GM12878 (cell line): Measurements from ENCODE around the gene WDR59. TPM values are rescaled to one million over a fixed set of nuclear protein-coding genes. Genes with fewer than 3 reads are reported as not detected.

Source experiments
- polyA plus RNA-seq, 11 experiments: library from polyadenylated mRNA; depleted of rRNA in 4 of 11; unstranded in 6 of 11; stranded (reverse) in 5 of 11; fragments of >200 nt; fragmentation: Nextera tagmentation in 4 of 11; fragmentation: Illumina TruSeq in 1 of 11; extraction: Ambion mirVana in 4 of 11; extraction: Trizol in 1 of 11; gene quantifications; 1 replicate in 1 of 11; 2 replicates in 10 of 11; pipeline versions ENCODE4 v1.2.1 to v1.2.3, GENCODE V29; 2011 to 2016; ENCODE audit warnings: inconsistent platforms in 2 of 11, missing spikeins in 2 of 11, low read depth in 1 of 11
- total RNA-seq, 4 experiments: library from RNA; depleted of rRNA in 3 of 4; stranded (reverse); fragments of >200 nt in 3 of 4; fragmentation: Illumina TruSeq in 1 of 4; extraction: Trizol in 1 of 4; gene quantifications; 2 replicates each; pipeline versions ENCODE4 v1.2.1 to v1.2.3, GENCODE V29; 2013 to 2021

WDR59 gene
- total and polyA plus RNA-seq, 10 of the 15 experiments (the other 5 are each of a cell fraction or from before 2014, with no cell fraction given): 9.7 to 78.4 (median 24.5) TPM

Other genes starting within 250 kb of the WDR59 start
- gene FA2H, start 210.3 kb downstream of the WDR59 start, total RNA-seq (2014; rRNA removed): 0.05 and 0.73 TPM in 2 replicates
- 0.18 and 0.60 TPM in 2 replicates for gene FA2H, start 210.3 kb downstream of the WDR59 start, total RNA-seq (2014; rRNA removed; fragmentation: Illumina TruSeq; extraction: Trizol)
- gene FA2H, start 210.3 kb downstream of the WDR59 start, total RNA-seq (2021): 0.27 and 0.38 TPM in 2 replicates
- gene FA2H, start 210.3 kb downstream of the WDR59 start, polyA plus RNA-seq (2011; rRNA removed): 0.54 and 0.61 TPM in 2 replicates
- gene FA2H, start 210.3 kb downstream of the WDR59 start, polyA plus RNA-seq (2014; fragmentation: Illumina TruSeq; extraction: Trizol): 0.66 and 16.7 TPM in 2 replicates
- under 1 TPM in 1 of 2 experiments, not detected in 1; 0.05 TPM for gene FA2H, start 210.3 kb downstream of the WDR59 start, polyA plus RNA-seq (2014; fragmentation: Nextera tagmentation; extraction: Ambion mirVana)
- gene FA2H, start 210.3 kb downstream of the WDR59 start, polyA plus RNA-seq (2014; rRNA removed): 0.08 and 0.51 TPM in 2 replicates
- not detected for gene FA2H, start 210.3 kb downstream of the WDR59 start, polyA plus RNA-seq (2016; fragmentation: Nextera tagmentation; extraction: Ambion mirVana)
- 15.6 and 16.3 TPM in 2 replicates for gene ZNRF1, start 13.9 kb upstream of the WDR59 start, total RNA-seq (2014; rRNA removed)
- 6.1 and 7.1 TPM in 2 replicates for gene ZNRF1, start 13.9 kb upstream of the WDR59 start, total RNA-seq (2014; rRNA removed; fragmentation: Illumina TruSeq; extraction: Trizol)
- 24.2 and 25.9 TPM in 2 replicates for gene ZNRF1, start 13.9 kb upstream of the WDR59 start, total RNA-seq (2021)
- gene ZNRF1, start 13.9 kb upstream of the WDR59 start, polyA plus RNA-seq (2011; rRNA removed): 12.1 and 19.7 TPM in 2 replicates
- 7.8 and 14.4 TPM in 2 replicates for gene ZNRF1, start 13.9 kb upstream of the WDR59 start, polyA plus RNA-seq (2014; fragmentation: Illumina TruSeq; extraction: Trizol)
- 10 to 100 TPM; 12.0 to 14.2 TPM for gene ZNRF1, start 13.9 kb upstream of the WDR59 start, polyA plus RNA-seq (2014; fragmentation: Nextera tagmentation; extraction: Ambion mirVana)
- gene ZNRF1, start 13.9 kb upstream of the WDR59 start, polyA plus RNA-seq (2014; rRNA removed): 23.0 and 26.4 TPM in 2 replicates
- gene ZNRF1, start 13.9 kb upstream of the WDR59 start, polyA plus RNA-seq (2016; fragmentation: Nextera tagmentation; extraction: Ambion mirVana): 1 to 10 TPM; 5.8 to 6.7 TPM
- not detected in 2 replicates for gene LDHD, start 131.7 kb upstream of the WDR59 start, total RNA-seq (2014; rRNA removed)
- gene LDHD, start 131.7 kb upstream of the WDR59 start, total RNA-seq (2014; rRNA removed; fragmentation: Illumina TruSeq; extraction: Trizol): not detected in 2 replicates
- gene LDHD, start 131.7 kb upstream of the WDR59 start, total RNA-seq (2021): 0.10 TPM in 1 of 2 replicates, not detected in the other
- gene LDHD, start 131.7 kb upstream of the WDR59 start, polyA plus RNA-seq (2011; rRNA removed): not detected in 2 replicates
- gene LDHD, start 131.7 kb upstream of the WDR59 start, polyA plus RNA-seq (2014; fragmentation: Illumina TruSeq; extraction: Trizol): not detected in 2 replicates
- not detected for gene LDHD, start 131.7 kb upstream of the WDR59 start, polyA plus RNA-seq (2014; fragmentation: Nextera tagmentation; extraction: Ambion mirVana)
- 0.04 and 0.12 TPM in 2 replicates for gene LDHD, start 131.7 kb upstream of the WDR59 start, polyA plus RNA-seq (2014; rRNA removed)
- not detected for gene LDHD, start 131.7 kb upstream of the WDR59 start, polyA plus RNA-seq (2016; fragmentation: Nextera tagmentation; extraction: Ambion mirVana)
- gene ZFP1, start 163.4 kb upstream of the WDR59 start, total RNA-seq (2014; rRNA removed): 12.8 and 15.1 TPM in 2 replicates
- gene ZFP1, start 163.4 kb upstream of the WDR59 start, total RNA-seq (2014; rRNA removed; fragmentation: Illumina TruSeq; extraction: Trizol): 15.3 and 15.5 TPM in 2 replicates
- gene ZFP1, start 163.4 kb upstream of the WDR59 start, total RNA-seq (2021): 13.5 and 14.5 TPM in 2 replicates
- 16.4 and 21.8 TPM in 2 replicates for gene ZFP1, start 163.4 kb upstream of the WDR59 start, polyA plus RNA-seq (2011; rRNA removed)
- 12.4 and 14.1 TPM in 2 replicates for gene ZFP1, start 163.4 kb upstream of the WDR59 start, polyA plus RNA-seq (2014; fragmentation: Illumina TruSeq; extraction: Trizol)
- gene ZFP1, start 163.4 kb upstream of the WDR59 start, polyA plus RNA-seq (2014; fragmentation: Nextera tagmentation; extraction: Ambion mirVana): 1 to 10 TPM; 3.5 to 3.6 TPM
- gene ZFP1, start 163.4 kb upstream of the WDR59 start, polyA plus RNA-seq (2014; rRNA removed): 4.9 and 6.4 TPM in 2 replicates
- 10 to 100 TPM; 14.9 to 17.6 TPM for gene ZFP1, start 163.4 kb upstream of the WDR59 start, polyA plus RNA-seq (2016; fragmentation: Nextera tagmentation; extraction: Ambion mirVana)
- gene CTRB2, start 222.0 kb upstream of the WDR59 start, total RNA-seq (2014; rRNA removed): not detected in 2 replicates
- not detected in 2 replicates for gene CTRB2, start 222.0 kb upstream of the WDR59 start, total RNA-seq (2014; rRNA removed; fragmentation: Illumina TruSeq; extraction: Trizol)
- 8.9 and 9.4 TPM in 2 replicates for gene CTRB2, start 222.0 kb upstream of the WDR59 start, total RNA-seq (2021)
- gene CTRB2, start 222.0 kb upstream of the WDR59 start, polyA plus RNA-seq (2011; rRNA removed): not detected in 2 replicates
- gene CTRB2, start 222.0 kb upstream of the WDR59 start, polyA plus RNA-seq (2014; fragmentation: Illumina TruSeq; extraction: Trizol): not detected in 2 replicates
- gene CTRB2, start 222.0 kb upstream of the WDR59 start, polyA plus RNA-seq (2014; fragmentation: Nextera tagmentation; extraction: Ambion mirVana): not detected
- not detected in 2 replicates for gene CTRB2, start 222.0 kb upstream of the WDR59 start, polyA plus RNA-seq (2014; rRNA removed)
- gene CTRB2, start 222.0 kb upstream of the WDR59 start, polyA plus RNA-seq (2016; fragmentation: Nextera tagmentation; extraction: Ambion mirVana): not detected
- gene CTRB1, start 233.9 kb upstream of the WDR59 start, total RNA-seq (2014; rRNA removed): 0.28 and 0.33 TPM in 2 replicates
- not detected in 2 replicates for gene CTRB1, start 233.9 kb upstream of the WDR59 start, total RNA-seq (2014; rRNA removed; fragmentation: Illumina TruSeq; extraction: Trizol)
- 4.4 and 6.2 TPM in 2 replicates for gene CTRB1, start 233.9 kb upstream of the WDR59 start, total RNA-seq (2021)
- gene CTRB1, start 233.9 kb upstream of the WDR59 start, polyA plus RNA-seq (2011; rRNA removed): not detected in 2 replicates
- gene CTRB1, start 233.9 kb upstream of the WDR59 start, polyA plus RNA-seq (2014; fragmentation: Illumina TruSeq; extraction: Trizol): not detected in 2 replicates
- not detected for gene CTRB1, start 233.9 kb upstream of the WDR59 start, polyA plus RNA-seq (2014; fragmentation: Nextera tagmentation; extraction: Ambion mirVana)
- not detected in 2 replicates for gene CTRB1, start 233.9 kb upstream of the WDR59 start, polyA plus RNA-seq (2014; rRNA removed)
- gene CTRB1, start 233.9 kb upstream of the WDR59 start, polyA plus RNA-seq (2016; fragmentation: Nextera tagmentation; extraction: Ambion mirVana): not detected